Activated CD4-positive, alpha-beta T cell treated with anti-CD3 and anti-CD28 coated beads, Interleukin-2, amount 50 U/mL, for 4 hours (primary cell): Measurements from ENCODE around the gene LETMD1.
"Not testable (repeated sequence)": the region's sequence is repeated elsewhere in the genome, so short reads cannot be mapped to it uniquely, and the experiment has no call there.

Experiments used
- DNase-seq, 2 experiments: peaks; one replicate each; pipeline ENCODE4 v3.0.0-alpha.2; 2020

Gene LETMD1

GRCh38 chr12:51047655-51048540 is at the start of gene LETMD1:
LETMD1 (plus strand) TSS chr12:51048327; CDS start chr12:51048357, 30 bp downstream.
- DNase-seq = peak; percentile 84 to 86

GRCh38 chr12:50999093-50999492 is 49.0 kb upstream of the LETMD1 start:
- no peak for DNase-seq

- DNase-seq = no peak
Observed at GRCh38 chr12:51000245-51000644, 47.9 kb upstream of the LETMD1 start.

GRCh38 chr12:51001799-51002198 is 46.3 kb upstream of the LETMD1 start:
- DNase-seq = no peak

GRCh38 chr12:51004504-51004903 is 43.6 kb upstream of the LETMD1 start:
- DNase-seq = no peak

- DNase-seq = no peak
Observed at GRCh38 chr12:51005030-51005429, 43.1 kb upstream of the LETMD1 start.

- no peak for DNase-seq
Observed at GRCh38 chr12:51005671-51006070, 42.5 kb upstream of the LETMD1 start.

- no peak for DNase-seq
Observed at GRCh38 chr12:51008329-51009055, 39.6 kb upstream of the LETMD1 start.

- DNase-seq = peak; percentile 44 to 53
Observed at GRCh38 chr12:51009056-51009440, 39.1 kb upstream of the LETMD1 start.

- DNase-seq = no peak
Observed at GRCh38 chr12:51011955-51012354, 36.2 kb upstream of the LETMD1 start.

- DNase-seq = no peak
Observed at GRCh38 chr12:51012570-51013236, 35.4 kb upstream of the LETMD1 start.

GRCh38 chr12:51013441-51013840 is 34.7 kb upstream of the LETMD1 start:
- DNase-seq = no peak

GRCh38 chr12:51014467-51014866 is 33.7 kb upstream of the LETMD1 start:
- DNase-seq = not testable (repeated sequence)

- no peak for DNase-seq
Observed at GRCh38 chr12:51017452-51017851, 30.7 kb upstream of the LETMD1 start.

- no peak for DNase-seq
Observed at GRCh38 chr12:51018956-51019355, 29.2 kb upstream of the LETMD1 start.

- no peak for DNase-seq
Observed at GRCh38 chr12:51019927-51020326, 28.2 kb upstream of the LETMD1 start.

GRCh38 chr12:51020448-51021182 is 27.5 kb upstream of the LETMD1 start:
- DNase-seq = no peak

GRCh38 chr12:51021694-51022093 is 26.4 kb upstream of the LETMD1 start:
- DNase-seq = no peak

- no peak for DNase-seq
Observed at GRCh38 chr12:51023625-51024382, 24.3 kb upstream of the LETMD1 start.

- DNase-seq = no peak
Observed at GRCh38 chr12:51025338-51025835, 22.7 kb upstream of the LETMD1 start.

GRCh38 chr12:51025836-51026638 is 22.1 kb upstream of the LETMD1 start, which contains the start of gene SLC11A2:
SLC11A2 (minus strand) TSS chr12:51026384; CDS start chr12:51010728, 15,656 bp downstream.
- peak; percentile 90 to 91 for DNase-seq
